Activated CD8-positive, alpha-beta T cell treated with anti-CD3 and anti-CD28 coated beads, Interleukin-2, amount 10 ng/mL, durations not matched to agents 7 days and 5 days (primary cell): ENCODE data around the gene RBM48. TPM values are rescaled to one million over a fixed set of nuclear protein-coding genes. Genes with fewer than 3 reads are reported as not detected.

Experiments used
- ATAC-seq: fragments of 150-1000 bp; cut with Tn5 transposase; one replicate; pipeline ENCODE4 v1.10.0; 2021; ENCODE audit warnings: moderate library complexity
- CTCF ChIA-PET: fragments of 350-600 bp; sonication (Branson Sonifier 250); formaldehyde crosslinking; loops from one replicate; lab custom pipeline; 2021; ENCODE audit warnings: antibody characterized with exemption; lab: Charles Lee
- POLR2A ChIA-PET: fragments of 350-600 bp; sonication (Branson Sonifier 250); formaldehyde crosslinking; loops from one replicate; lab custom pipeline; 2021; ENCODE audit warnings: antibody characterized with exemption; lab: Charles Lee
- DNase-seq: peaks from one replicate; pipeline ENCODE4 v3.0.0-alpha.2; 2020
- H3K27ac Mint-ChIP-seq: one replicate; pipeline ENCODE4 v1.8.0; 2021; ENCODE audit warnings: mild to moderate bottlenecking, mixed read lengths
- H3K27me3 Mint-ChIP-seq: one replicate; pipeline ENCODE4 v1.8.0; 2021; ENCODE audit warnings: low read depth, mixed read lengths
- H3K36me3 Mint-ChIP-seq: one replicate; pipeline ENCODE4 v1.8.0; 2021; ENCODE audit warnings: low read depth, mixed read lengths
- H3K4me1 Mint-ChIP-seq: one replicate; pipeline ENCODE4 v1.8.0; 2021; ENCODE audit warnings: low read depth, mixed read lengths
- H3K4me3 Mint-ChIP-seq: one replicate; pipeline ENCODE4 v1.8.0; 2021; ENCODE audit warnings: mild to moderate bottlenecking, mixed read lengths
- H3K9me3 Mint-ChIP-seq: one replicate; pipeline ENCODE4 v1.8.0; 2022; ENCODE audit warnings: mixed read lengths; ENCODE audit not compliant: insufficient read depth
- total RNA-seq, 2 experiments: library from RNA; stranded (reverse); gene quantifications; one replicate each; pipeline ENCODE4 v1.2.3, GENCODE V29; 2021

Gene RBM48
- total RNA-seq, 2 experiments from 2014 or later, result 14.5 to 15.4 TPM

DNA sequence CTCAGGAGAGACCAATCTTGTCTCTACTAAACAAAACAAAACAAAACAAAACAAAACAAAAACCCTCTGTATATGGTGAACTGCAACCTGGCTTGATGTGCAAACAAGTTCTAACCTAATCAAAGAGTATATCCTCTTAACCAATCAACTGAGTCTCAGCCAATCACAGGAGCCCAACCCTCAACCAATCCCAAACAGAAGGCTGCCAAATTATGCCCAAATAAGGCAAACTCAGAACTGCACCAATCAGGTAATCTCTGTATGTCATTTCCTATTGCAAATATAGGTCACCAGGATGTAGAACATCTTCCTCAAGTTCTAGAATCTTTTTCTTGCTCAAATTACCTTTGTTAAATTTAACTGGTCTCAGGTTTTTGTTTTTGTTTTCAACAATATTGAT, 56.4 kb downstream of the RBM48 start:
- peak; percentile 26 for ATAC-seq

DNA sequence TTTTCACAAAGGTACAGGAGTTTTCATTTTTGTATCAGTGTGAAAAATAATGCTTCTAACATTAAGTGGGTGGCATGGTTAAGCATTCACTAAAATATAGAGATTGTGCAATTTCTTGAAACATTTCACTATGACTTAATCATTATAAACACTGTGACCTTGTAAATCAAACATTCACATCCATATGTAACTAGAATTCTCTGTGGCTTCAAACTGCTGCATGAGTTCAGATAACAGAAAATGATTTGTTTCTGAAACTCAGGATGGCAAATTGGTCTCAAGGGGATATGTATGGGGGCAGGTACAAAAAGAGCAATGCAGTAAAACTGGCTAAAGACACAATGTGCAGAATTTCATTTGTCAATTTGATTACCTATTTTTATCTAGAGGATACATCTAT, 57.8 kb downstream of the RBM48 start:
- Mint-ChIP-seq H3K9me3 (peaks cover 3% of the 10 kb centered on the region), H3K4me3 (no peak overlapping the region), H3K36me3 (peaks cover 52% of the 10 kb centered on the region), H3K4me1 (peaks cover 59% of the 10 kb centered on the region), H3K27me3 (peaks cover 3% of the 10 kb centered on the region), H3K27ac (no peak overlapping the region)
- ChIA-PET CTCF (interaction anchor here (1.3 to 1.6 kb wide), 3 partner anchors 12 to 706 kb away, joined by 4 read pairs; partner anchors contain the start of gene MTERF1), POLR2A (no interaction called here)
- no peak for DNase-seq
- ATAC-seq, result no peak

More for the DNA sequence above, 56.4 kb downstream of the RBM48 start:
- ChIA-PET CTCF (interaction anchor here (1.3 to 1.6 kb wide), 2 partner anchors 11 to 28 kb away, joined by 4 read pairs; no protein-coding TSS in a partner anchor), POLR2A (interaction anchor here (0.6 to 0.8 kb wide), 2 partner anchors 56 to 646 kb away, joined by 3 to 4 read pairs; partner anchors contain the start of genes PEX1 and RBM48)
- Mint-ChIP-seq H3K4me3 (no peak overlapping the region), H3K36me3 (peaks cover 58% of the 10 kb centered on the region), H3K4me1 (peaks cover 54% of the 10 kb centered on the region), H3K9me3 (peaks cover 3% of the 10 kb centered on the region), H3K27ac (peak overlapping the region; percentile 73), H3K27me3 (no peaks in the 10 kb centered on the region)
- DNase-seq, result peak; percentile 32

DNA sequence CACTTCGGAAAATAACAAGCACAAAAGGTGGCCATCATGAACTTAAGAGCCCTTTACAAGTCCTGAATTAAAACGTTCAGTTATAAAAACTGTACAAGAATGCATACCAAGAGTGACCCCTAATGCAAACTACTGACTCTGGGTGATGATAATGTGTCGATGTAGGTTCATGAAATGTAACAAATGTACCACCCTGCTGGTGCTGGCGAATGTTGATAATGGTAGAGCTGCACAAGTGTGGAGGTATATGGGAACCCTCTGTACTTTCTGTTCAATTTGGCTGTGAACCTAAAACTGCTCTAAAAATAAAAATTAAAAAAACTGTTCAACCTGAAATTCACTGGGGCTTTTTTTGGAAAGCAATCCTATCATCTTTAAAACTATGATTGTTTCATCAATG, 58.2 kb downstream of the RBM48 start:
- POLR2A ChIA-PET, result no interaction called here
- Mint-ChIP-seq H3K27ac (no peak overlapping the region), H3K4me1 (peaks cover 59% of the 10 kb centered on the region), H3K4me3 (no peak overlapping the region), H3K9me3 (peaks cover 3% of the 10 kb centered on the region), H3K36me3 (peaks cover 52% of the 10 kb centered on the region), H3K27me3 (peaks cover 3% of the 10 kb centered on the region)
- ATAC-seq (no peak), DNase-seq (no peak)
- CTCF ChIA-PET, result interaction anchor here (1.3 kb wide), 1 partner anchor 706 kb away, joined by 4 read pairs; the partner anchor contains the start of gene MTERF1

Other genes starting within 250 kb of the RBM48 start
- 10 to 100 TPM; 11.4 to 12.4 TPM for gene GATAD1, start 81.3 kb upstream of the RBM48 start, total RNA-seq
- not detected for gene ERVW-1, start 50.8 kb upstream of the RBM48 start, total RNA-seq
- 10 to 100 TPM; 13.6 to 16.8 TPM for gene PEX1, start 275 bp upstream of the RBM48 start, total RNA-seq
- gene FAM133B, start 61.6 kb downstream of the RBM48 start, total RNA-seq, result 10 to 100 TPM; 31.6 to 32.8 TPM